Kidney (tissue), 14 donors: ENCODE measurements around the gene RIMBP2. TPM values are rescaled to one million over a fixed set of nuclear protein-coding genes. Genes with fewer than 3 reads are reported as not detected.

Experiments
- DNase-seq, 5 donors: peaks; one replicate each; pipeline ENCODE4 v3.0.0-alpha.2; 2013 to 2020
- FAIRE-seq: peaks from 2 replicates; lab custom pipeline; 2012; peaks lifted over from hg19 to GRCh38; lab: Jason Lieb, UNC
- H3K27ac ChIP-seq, 2 donors: one replicate each; pipeline ENCODE4 v1.7.0; 2013; ENCODE audit warnings: low read depth in 2 of 2, low read length in 2 of 2, inconsistent platforms in 1 of 2
- H3K27me3 ChIP-seq: one replicate; pipeline ENCODE4 v1.7.1; 2013; ENCODE audit warnings: low read length, inconsistent platforms; ENCODE audit not compliant: control insufficient read depth, insufficient read depth
- H3K36me3 ChIP-seq, 3 donors: one replicate each; pipeline versions ENCODE4 v1.7.0 to v1.7.1; 2013; ENCODE audit warnings: low read length in 3 of 3, control low read depth in 1 of 3, inconsistent platforms in 1 of 3; ENCODE audit not compliant: insufficient read depth in 3 of 3, control insufficient read depth in 2 of 3
- H3K4me1 ChIP-seq, 3 donors: one replicate each; pipeline versions ENCODE4 v1.7.0 to v1.7.1; 2013; ENCODE audit warnings: low read length in 3 of 3, inconsistent platforms in 1 of 3, low read depth in 1 of 3; ENCODE audit not compliant: control insufficient read depth in 2 of 3, insufficient read depth in 2 of 3
- H3K4me3 ChIP-seq, 3 donors: one replicate each; pipeline versions ENCODE4 v1.7.0 to v1.8.1; 2013; ENCODE audit warnings: low read length in 3 of 3, control low read depth in 1 of 3, inconsistent platforms in 1 of 3
- H3K9ac ChIP-seq, 3 donors: one replicate each; pipeline versions ENCODE4 v1.7.0 to v1.7.1; 2013; ENCODE audit warnings: low read length in 3 of 3, control low read depth in 1 of 3, inconsistent platforms in 1 of 3
- H3K9me3 ChIP-seq, 3 donors: one replicate each; pipeline versions ENCODE4 v1.7.0 to v1.7.1; 2013; ENCODE audit warnings: low read length in 3 of 3, control low read depth in 1 of 3, inconsistent platforms in 1 of 3; ENCODE audit not compliant: control insufficient read depth in 2 of 3, insufficient read depth in 1 of 3
- CTCF ChIP-seq: IDR thresholded peaks from 3 replicates; pipeline ENCODE4 v1.5.1; 2012; ENCODE audit warnings: mild to moderate bottlenecking, moderate library complexity, borderline replicate concordance; ENCODE audit not compliant: insufficient read depth; ENCODE audit errors: extremely low read depth
- intact Hi-C: fragments of 100-400 bp; cut with DNase I; formaldehyde crosslinking; loops from one replicate; pipeline ENCODE4 v1.11.1; 2022
- polyA plus RNA-seq: library from polyadenylated mRNA; stranded (reverse); fragments of 350-450 nt; fragmentation: Illumina TruSeq; extraction: RNeasy Lipid Tissue Mini Kit (QIAGEN cat#74804); gene quantifications from one replicate; pipeline ENCODE4 v1.2.3, GENCODE V29; 2014; ENCODE audit warnings: low read depth, low replicate concordance; ENCODE audit not compliant: insufficient read depth
- total RNA-seq: library from RNA; stranded (reverse); fragmentation: NEBNext Ultra II Directional; extraction: Animal tissue kit (Norgen Biotek cat#: 25700); gene quantifications from one replicate; pipeline ENCODE4 v1.2.1, GENCODE V29; 2021
- donor health status: control.
- donor health status: control.
- donor health status: control.
- donor health status: control.
- donor health status: control.
- donor health status: DM: yes; HTN: yes; CAD: no.
- donor health status: Normal renal cell carcinoma (clear cell type).

The RIMBP2 gene
- total and polyA plus RNA-seq, 2 donors from 2014 or later, result 2.8 to 51.7 TPM

- DNase-seq (no peak), FAIRE-seq (no peak)
- intact Hi-C loops, result no loop called here
- Histone ChIP-seq H3K9me3 (no peaks in the 10 kb centered on the region), H3K9ac (no peak overlapping the region), H3K36me3 (no peaks in the 10 kb centered on the region), H3K27ac (no peak overlapping the region), H3K27me3 (no peaks in the 10 kb centered on the region), H3K4me1 (no peaks in the 10 kb centered on the region), H3K4me3 (no peak overlapping the region)
- no peak for TF ChIP-seq CTCF
Observed at GRCh38 chr12:130504840-130505175, 211.3 kb downstream of the RIMBP2 start.

- H3K36me3 ChIP-seq, result no peaks in the 10 kb centered on the region
- intact Hi-C loops, result no loop called here
Observed at GRCh38 chr12:130504110-130504839, 211.8 kb downstream of the RIMBP2 start.

DNA sequence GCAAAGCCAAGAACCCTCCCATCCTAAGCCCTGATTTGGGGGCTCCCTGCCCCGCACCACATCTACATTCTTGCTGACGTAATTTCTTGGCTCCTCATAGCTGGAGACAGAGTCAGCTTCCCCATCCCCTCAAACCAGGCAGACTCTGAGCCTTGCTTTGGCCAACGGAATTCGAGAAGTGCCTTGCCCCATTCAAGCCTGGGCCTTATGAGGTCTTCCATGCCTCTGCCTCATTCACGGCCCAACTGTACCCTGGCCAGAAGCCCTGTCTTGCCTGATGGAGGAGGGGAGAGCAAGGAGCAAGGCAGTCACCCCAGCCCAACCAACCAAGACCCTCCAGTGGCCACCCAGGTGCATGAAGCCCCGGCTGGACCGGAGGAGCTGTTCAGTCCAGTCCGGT is 214.3 kb downstream of the RIMBP2 start:
- Histone ChIP-seq H3K36me3 (no peaks in the 10 kb centered on the region), H3K4me3 (no peak overlapping the region), H3K9ac (no peak overlapping the region), H3K27ac (no peak overlapping the region), H3K27me3 (no peaks in the 10 kb centered on the region), H3K4me1 (no peaks in the 10 kb centered on the region), H3K9me3 (no peaks in the 10 kb centered on the region)
- FAIRE-seq (no peak), DNase-seq (no peak)
- TF ChIP-seq CTCF, result no peak
- intact Hi-C loops, result no loop called here

More at GRCh38 chr12:130504110-130504839, 211.8 kb downstream of the RIMBP2 start:
- TF ChIP-seq CTCF, result no peak
- Histone ChIP-seq H3K27me3 (no peaks in the 10 kb centered on the region), H3K4me3 (no peak overlapping the region), H3K27ac (no peak overlapping the region), H3K4me1 (no peaks in the 10 kb centered on the region), H3K9me3 (no peaks in the 10 kb centered on the region), H3K9ac (no peak overlapping the region)
- DNase-seq (no peak), FAIRE-seq (no peak)
